Measurements from ENCODE around the gene CDC14A.

Gene CDC14A

DNA sequence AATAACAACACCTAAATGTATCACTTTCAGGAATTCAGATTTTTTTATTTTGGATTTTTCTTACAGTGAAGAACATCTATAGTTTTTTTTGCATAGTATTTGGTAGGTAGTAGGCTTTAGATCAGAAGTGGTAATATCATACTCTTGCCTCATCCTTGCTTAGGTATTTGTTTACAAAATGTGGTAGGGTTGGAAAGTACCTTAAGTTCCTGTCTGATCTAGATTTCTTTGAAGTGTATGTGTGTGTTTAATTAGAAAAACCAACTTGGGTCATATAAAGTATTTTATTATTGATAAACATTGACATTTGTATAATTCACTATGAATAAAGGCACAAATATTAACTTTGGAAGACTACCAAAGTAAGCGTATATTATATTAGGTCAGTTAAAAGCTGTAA, 100.3 kb downstream of the CDC14A start:
- DNase-seq (ENCODE audit: low read depth): no peak

DNA sequence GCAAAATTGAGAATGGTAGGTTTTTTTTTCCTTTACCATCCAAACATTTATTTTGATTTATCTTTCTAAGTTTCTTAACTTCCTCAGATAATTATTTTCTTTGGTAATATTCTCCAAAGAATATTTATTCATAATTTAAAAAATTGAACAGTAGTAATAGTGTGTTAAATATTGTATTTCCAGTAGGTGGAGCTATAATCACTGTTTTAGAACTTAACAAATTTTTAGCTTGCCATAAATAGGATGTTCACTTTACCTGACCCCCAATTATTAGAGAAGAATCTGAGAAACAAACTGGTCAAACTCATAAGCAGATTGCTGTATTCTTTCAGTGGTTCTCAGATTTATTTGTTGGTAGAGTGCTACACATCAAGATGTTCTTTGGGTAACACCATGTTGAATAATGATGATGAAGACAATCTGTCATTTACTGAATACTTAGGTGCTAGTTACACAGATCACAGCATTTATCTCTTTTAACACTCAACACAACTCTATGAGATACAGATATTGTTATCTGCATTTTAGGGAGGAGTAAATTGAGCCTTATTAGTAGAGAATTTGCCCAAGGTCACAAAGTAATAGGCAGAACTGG, 103.3 kb downstream of the CDC14A start:
- DNase-seq (ENCODE audit: low read depth): no peak

GRCh38 chr1:100456880-100457279, 104.6 kb downstream of the CDC14A start:
- DNase-seq (ENCODE audit: low read depth): no peak

DNA sequence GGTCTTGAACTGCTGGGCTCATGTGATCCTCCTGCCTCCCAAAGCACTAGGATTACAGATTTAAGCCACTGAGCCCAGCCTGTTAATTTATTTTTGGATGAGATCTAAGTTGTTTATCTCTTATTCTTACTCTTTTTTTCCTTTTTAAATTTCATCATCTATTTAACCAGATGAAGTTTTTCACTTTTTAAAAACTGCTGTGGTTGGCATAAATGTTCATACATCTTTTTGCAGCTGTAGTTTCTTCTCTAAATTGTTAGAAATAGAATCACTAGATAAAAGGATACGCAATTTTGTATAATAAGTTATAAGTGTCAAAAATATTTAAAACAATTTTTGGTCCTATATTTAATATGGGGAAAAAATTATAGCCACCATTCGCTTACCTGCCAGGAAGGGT, 105.4 kb downstream of the CDC14A start:
- DNase-seq (ENCODE audit: low read depth): no peak

- no peak for DNase-seq (ENCODE audit: low read depth)
Measured at GRCh38 chr1:100458661-100459357, 106.5 kb downstream of the CDC14A start.

- DNase-seq (ENCODE audit: low read depth): peak; percentile 71
Measured at GRCh38 chr1:100459358-100460114, 107.2 kb downstream of the CDC14A start.

DNA sequence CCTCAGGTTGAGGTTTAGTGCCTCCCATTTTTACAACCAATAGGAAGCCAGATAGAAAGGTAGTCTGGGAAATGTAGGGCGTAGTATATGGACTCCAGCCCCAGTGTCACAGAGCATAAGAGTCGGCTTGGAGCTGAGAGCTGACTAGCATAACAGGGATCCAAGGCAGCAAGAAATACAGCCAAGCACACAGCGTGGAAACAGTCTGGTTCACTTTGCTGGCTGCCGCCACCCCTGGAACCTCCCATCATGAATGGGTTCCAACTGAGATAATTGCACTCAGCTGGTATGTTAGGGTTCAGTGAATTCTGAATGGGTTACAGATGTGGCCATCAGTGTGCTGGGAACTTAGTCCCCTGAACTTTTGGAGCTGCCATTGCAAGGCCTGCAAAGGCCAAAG, 108.9 kb downstream of the CDC14A start:
- peak; percentile 87 for DNase-seq (ENCODE audit: low read depth)

GRCh38 chr1:100462326-100463025, 110.2 kb downstream of the CDC14A start:
- no peak for DNase-seq (ENCODE audit: low read depth)

DNA sequence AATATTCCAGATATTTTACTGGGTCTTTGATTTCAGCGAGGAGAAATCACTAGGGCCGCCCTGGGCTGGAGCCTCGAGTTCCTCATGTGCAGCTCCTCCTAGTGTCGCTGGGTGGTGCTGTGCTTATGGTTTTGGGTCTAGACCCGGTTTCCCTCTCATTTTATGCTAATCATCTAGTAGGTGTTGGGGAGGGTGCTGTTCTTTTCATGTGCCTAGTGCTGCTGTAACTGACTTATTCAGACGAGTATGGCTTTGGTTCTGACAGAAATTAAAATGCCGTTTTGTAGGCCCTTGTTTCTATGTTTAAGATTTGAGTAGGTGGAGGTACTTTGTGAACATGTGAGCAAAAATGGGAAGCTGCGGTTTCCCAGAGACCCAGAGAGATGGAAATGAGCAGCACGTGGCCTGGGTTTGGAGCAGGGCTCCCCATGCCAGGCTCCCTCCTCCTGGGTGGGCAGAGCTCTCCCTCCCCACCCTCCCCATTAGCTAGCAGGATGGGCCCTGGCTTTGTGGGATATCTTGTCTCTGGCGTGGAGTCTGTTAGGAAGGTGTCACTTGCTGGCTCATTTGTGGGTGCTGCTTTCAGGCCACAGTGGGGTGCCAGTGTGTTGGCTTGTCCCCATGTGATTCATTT, 111.6 kb downstream of the CDC14A start:
- peak; percentile 57 for DNase-seq (ENCODE audit: low read depth)

DNA sequence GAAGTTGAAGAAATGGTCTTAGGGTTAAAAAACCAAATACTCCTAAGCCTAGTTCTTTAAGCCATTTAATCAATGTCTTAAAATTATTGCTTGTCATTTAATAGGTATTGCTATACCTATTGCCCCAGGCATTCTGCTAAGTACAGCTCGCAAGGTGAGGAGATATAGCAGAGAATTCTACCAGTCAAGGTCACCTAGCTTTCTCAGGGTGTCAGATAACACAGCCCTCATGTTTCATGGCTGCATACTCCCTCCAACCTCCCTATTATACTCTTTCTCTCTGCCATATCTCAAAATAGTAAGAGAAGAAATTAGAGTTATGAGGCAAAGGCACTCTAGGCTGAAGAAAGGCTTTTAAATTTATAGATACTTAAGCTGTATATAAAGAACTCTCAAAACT, 117.3 kb downstream of the CDC14A start:
- DNase-seq (ENCODE audit: low read depth): no peak

- DNase-seq (ENCODE audit: low read depth): peak; percentile 40
Measured at GRCh38 chr1:100474834-100475233, 122.5 kb downstream of the CDC14A start.

GRCh38 chr1:100476735-100477290, 124.5 kb downstream of the CDC14A start:
- no peak for DNase-seq (ENCODE audit: low read depth)

GRCh38 chr1:100478816-100479215, 126.5 kb downstream of the CDC14A start:
- no peak for DNase-seq (ENCODE audit: low read depth)

DNA sequence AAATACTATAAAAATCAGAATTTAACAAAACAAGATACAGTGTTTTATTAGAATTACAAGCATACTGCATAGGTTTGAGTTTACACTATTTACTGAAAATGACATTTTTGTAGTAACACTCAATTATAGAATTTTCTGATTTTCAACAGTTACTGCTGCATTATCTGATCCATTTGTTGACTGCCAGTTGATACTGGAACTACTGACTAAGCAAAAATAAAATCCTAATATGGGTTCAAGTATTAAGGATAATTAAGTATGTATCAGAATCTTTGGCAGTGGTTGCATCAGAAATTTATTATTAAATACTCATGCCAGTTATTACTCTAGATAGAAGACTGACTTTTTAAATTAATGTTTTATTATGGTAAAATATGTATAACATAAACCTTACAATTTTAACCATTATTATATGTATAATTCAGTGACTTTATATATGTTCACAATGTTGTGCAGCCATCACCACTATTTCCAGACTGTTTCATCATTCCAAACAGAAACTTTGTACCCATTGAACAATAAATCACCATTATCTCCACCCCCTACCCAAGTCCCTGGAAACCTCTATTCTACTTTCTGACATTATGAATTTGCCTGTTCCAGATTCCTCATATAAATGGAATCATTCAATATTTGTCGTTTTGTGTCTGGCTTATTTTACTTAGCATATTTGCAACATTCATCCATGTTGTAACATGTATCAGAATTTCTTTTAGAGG, 127.5 kb downstream of the CDC14A start:
- DNase-seq (ENCODE audit: low read depth): no peak

DNA sequence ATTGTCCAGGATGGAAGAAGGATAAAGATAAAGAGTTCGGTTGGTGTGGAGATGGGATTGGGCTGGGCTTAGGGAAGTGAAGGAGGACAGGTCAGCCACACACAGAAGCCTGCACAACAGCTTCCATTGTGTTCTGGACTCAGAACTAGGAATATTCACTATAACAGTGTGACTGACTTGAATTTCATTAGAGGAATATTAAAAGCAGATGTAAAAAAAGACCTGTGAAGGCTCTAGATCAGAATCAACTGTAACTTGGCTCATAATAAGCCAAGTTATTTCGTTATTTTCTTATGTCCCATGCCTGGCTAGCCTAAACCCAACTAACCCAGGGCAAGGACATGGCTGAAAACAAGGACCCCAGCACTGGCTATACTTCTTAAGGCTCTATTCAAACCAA, 129.0 kb downstream of the CDC14A start:
- DNase-seq (ENCODE audit: low read depth): peak; percentile 39

- DNase-seq (ENCODE audit: low read depth): peak; percentile 32
Measured at GRCh38 chr1:100482167-100482566, 129.9 kb downstream of the CDC14A start.

DNA sequence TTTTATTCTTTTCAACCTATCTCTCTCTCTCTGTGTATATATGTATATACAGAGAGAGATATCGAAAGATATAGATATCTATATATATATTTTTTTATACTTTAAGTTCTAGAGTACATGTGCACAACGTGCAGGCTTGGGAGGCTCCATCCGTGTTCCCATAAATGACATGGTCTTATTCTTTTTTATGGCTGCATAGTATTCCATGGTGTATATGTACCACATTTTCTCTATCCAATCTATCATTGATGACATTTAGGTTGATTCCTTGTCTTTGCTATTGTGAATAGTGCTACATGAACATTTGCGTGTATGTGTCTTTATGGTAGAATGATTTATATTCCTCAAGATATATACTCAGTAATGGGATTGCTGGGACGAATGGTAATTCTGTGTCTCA, 130.4 kb downstream of the CDC14A start:
- no peak for DNase-seq (ENCODE audit: low read depth)

DNA sequence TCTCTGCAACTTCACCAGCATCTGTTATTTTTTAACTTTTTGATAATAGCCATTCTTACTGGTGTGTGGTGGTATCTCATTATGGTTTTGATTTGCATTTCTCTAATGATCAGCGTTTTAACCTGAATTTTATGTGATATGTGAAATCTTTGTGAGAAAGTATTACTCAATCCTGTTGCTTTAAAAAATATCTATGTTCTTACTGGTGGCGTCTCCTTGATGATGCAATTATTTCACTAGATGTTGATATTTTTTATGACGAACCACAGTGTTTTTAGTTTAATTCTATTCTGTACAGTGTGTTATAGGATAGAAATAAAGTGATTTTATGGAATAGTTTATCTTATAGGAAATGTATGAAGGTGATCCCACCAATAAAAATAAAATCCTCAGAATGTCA, 130.9 kb downstream of the CDC14A start:
- no peak for DNase-seq (ENCODE audit: low read depth)

GRCh38 chr1:100485855-100486258, 133.6 kb downstream of the CDC14A start:
- no peak for DNase-seq (ENCODE audit: low read depth)

DNA sequence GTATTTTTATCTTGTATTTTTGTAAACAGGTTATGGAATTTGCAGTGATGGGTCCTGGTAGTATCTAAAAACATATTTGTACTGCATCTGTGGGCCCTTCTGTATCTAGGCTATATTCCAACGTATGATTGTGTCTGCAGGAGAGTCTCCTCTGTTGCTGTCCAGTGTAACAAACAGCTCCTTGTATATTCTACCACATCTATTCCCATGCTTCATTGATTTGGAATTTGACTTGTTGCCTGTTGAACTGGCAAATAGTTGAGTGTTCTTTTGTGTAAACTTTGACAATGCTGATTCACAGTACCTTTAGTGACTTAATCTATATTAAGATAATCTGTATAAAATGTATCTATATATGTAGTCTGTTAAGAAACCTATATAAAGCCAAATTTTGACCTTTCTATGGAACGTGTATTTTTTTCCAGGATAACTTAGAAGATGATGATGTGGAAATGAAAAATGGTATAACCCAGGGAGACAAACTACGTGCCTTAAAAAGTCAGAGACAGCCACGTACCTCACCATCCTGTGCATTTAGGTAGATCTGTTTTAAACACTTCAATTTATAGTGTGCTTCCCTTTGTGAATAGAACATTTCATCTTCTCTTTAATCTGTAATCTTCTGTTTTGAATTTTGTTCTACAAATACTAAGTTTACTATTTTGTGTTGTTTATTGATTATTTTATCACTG, 142.2 kb downstream of the CDC14A start:
- DNase-seq (ENCODE audit: low read depth): no peak

DNA sequence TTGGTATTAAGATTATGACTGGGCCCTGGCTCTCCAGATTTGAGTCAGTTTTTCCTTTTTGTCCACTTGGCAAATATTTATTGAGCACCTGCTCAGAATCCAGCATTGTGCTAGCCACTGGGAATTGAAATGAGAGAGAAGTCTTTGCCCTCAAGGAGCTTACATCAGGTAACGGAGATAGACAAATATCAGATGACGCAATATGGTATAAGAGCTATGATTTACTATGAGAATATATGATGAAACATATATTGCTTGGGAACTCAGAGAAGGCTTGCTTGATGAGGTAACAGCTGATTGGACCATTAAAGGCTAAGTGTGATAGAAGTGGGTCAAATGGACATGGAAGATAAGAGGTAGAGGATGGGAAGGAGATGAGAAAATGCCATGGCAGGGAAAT, 144.6 kb downstream of the CDC14A start:
- no peak for DNase-seq (ENCODE audit: low read depth)

Measured in fibroblast of gingiva (primary cell).